Fibroblast of mammary gland (primary cell): ENCODE measurements around the gene CDKAL1.

ENCODE experiments used
- DNase-seq: peaks from one replicate; pipeline ENCODE4 v3.0.0-alpha.2; 2010; ENCODE audit warnings: low read depth
- H3K4me3 ChIP-seq: 2 replicates; pipeline ENCODE4 v1.5.1; 2011; ENCODE audit warnings: low read depth, mild to moderate bottlenecking, low read length, moderate library complexity; ENCODE audit not compliant: control insufficient read depth
- CTCF ChIP-seq: conservative IDR thresholded peaks from 2 replicates; pipeline ENCODE4 v1.5.1; 2011; ENCODE audit warnings: low read depth, low read length, inconsistent platforms; ENCODE audit not compliant: control insufficient read depth, insufficient read depth

The CDKAL1 gene

DNA sequence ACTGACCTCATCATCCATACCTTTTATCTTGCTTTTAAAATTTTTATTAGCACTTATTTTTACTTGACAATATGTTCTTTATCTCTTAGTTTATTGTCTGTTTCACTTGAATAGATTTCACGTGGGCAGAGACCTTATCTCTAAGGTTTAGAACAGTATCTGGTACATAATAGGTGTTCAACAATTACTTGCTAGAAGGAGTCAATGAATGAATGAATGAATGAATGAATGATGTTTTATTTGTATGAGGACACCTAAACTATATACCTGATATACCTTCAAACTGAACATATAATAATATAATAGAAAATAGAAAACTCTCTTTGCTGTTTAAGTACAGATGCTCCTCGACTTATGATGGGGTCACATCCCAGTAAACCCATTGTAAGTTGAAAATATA, 412.6 kb downstream of the CDKAL1 start:
- no peak for DNase-seq
- no peak for TF ChIP-seq CTCF

GRCh38 chr6:20947977-20948376, 413.7 kb downstream of the CDKAL1 start:
- TF ChIP-seq CTCF = no peak
- no peak for DNase-seq
- no peak overlapping the region for H3K4me3 ChIP-seq

More for the DNA sequence above, 412.6 kb downstream of the CDKAL1 start:
- no peak overlapping the region for H3K4me3 ChIP-seq

DNA sequence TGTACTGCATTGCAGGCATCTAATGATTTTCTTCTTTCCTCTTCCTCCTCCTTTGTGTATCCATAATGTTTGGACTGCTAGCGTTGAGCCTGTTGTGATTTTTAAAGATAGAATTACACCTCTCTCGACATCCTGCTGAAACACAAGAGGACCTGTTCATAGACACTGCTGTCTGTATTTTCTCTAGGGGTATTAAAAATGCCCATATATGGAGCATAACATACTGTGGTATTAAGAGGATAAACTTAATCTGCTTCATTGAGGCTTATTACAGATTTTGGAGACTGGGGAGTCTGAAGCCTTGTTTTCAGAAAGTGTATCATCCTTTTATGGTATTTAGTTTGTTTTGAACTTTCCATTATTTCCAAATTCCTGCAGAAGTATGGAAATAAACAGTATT, 414.3 kb downstream of the CDKAL1 start:
- no peak for TF ChIP-seq CTCF
- DNase-seq = no peak
- H3K4me3 ChIP-seq = no peak overlapping the region

DNA sequence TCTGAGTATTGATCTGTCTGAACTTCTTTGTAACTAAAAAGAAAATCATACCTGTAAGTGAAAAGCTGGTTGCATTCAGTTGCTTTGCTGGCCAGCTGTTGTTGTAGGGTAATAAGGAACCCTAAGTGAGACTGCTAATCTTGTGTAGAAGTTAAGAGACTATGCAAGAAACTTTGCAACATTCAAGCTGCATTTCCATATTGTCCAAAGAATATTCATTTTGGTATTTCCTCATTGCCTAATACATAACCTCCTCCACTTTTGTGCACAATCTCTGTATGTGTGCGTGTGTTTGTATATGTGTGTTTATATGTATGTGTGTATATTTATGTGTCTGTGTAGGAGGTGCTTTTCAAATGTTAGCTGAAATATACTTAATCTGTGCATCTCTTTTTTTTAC, 414.9 kb downstream of the CDKAL1 start:
- H3K4me3 ChIP-seq = no peak overlapping the region
- TF ChIP-seq CTCF = no peak
- no peak for DNase-seq

DNA sequence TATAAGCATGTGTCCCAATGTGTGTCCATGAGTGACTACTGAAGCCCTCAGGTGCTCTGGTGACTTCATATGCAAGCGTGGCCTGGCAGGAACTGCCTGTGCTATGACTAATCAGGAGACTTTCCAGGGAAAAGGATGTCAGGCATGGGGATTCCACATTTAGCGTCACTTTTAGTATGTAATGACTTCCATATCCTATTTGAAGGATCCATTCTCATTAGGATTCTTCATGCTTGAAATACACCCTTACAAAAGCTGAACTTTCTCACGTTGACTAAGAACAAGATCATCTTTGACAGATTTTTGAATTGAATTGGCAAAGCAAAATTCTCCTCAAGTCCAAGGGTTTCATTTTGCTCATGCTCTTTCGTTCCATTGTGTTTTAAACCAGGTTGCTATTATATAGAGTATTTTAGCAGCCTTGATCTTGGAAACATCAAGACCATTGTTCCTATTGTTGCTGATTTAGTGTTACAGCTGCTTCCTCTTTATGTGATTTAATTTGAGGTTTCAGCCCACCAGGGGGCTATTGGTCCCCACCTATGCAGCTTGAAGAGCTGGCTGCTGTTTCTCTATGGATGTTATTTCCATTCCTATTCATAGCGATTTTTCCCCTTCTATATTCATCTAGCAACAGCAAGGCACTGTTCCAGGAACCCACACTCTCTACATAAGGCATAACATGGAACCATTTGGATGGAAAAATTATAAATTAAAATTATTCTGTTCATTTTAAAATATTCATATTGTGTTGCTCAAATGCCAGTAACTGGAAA, 418.6 kb downstream of the CDKAL1 start:
- H3K4me3 ChIP-seq = no peak overlapping the region
- peak; percentile 85 for DNase-seq

DNA sequence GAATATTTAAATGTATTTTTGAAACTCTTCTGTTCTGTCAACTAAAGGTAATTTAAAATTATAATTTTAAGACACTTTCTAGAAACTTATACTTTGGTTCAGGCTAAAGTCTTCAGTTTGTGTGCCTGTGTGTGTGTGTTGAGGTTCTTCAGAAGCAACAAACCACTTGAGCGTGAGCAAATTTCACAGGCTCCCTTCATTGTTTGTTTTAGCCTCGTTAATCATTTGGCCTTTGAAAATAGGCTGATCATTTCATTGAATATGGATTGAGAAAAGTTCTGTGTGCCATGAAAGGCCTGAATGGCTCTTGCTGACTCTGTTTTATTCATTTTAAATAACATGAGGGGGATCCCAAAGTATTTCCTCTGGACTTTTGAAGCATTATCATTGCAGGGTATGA, 420.1 kb downstream of the CDKAL1 start:
- H3K4me3 ChIP-seq = no peak overlapping the region
- TF ChIP-seq CTCF = no peak
- DNase-seq = no peak

More for the DNA sequence above, 418.6 kb downstream of the CDKAL1 start:
- no peak for TF ChIP-seq CTCF
